Cardiac septum (tissue), 1 donor: ENCODE results near the gene SORBS1. TPM values are rescaled to one million over a fixed set of nuclear protein-coding genes. Genes with fewer than 3 reads are reported as not detected.
"Not testable (repeated sequence)": the region's sequence is repeated elsewhere in the genome, so short reads cannot be mapped to it uniquely, and the experiment has no call there.

Experiments used
- DNase-seq: peaks from one replicate; pipeline ENCODE4 v3.0.0-alpha.2; 2020; ENCODE audit warnings: low spot score
- intact Hi-C: fragments of 100-400 bp; cut with DNase I; formaldehyde crosslinking; loops from one replicate; pipeline ENCODE4 v1.14.0; 2022
- total RNA-seq: library from RNA; stranded (reverse); fragmentation: NEBNext Ultra II Directional; extraction: Animal tissue kit (Norgen Biotek cat#: 25700); gene quantifications from one replicate; pipeline ENCODE4 v1.2.1, GENCODE V29; 2021
- donor health status: DM: no; HTN: no; CAD: no.

SORBS1 gene
- total RNA-seq, 1 donor from 2014 or later = 1,045 TPM

DNA sequence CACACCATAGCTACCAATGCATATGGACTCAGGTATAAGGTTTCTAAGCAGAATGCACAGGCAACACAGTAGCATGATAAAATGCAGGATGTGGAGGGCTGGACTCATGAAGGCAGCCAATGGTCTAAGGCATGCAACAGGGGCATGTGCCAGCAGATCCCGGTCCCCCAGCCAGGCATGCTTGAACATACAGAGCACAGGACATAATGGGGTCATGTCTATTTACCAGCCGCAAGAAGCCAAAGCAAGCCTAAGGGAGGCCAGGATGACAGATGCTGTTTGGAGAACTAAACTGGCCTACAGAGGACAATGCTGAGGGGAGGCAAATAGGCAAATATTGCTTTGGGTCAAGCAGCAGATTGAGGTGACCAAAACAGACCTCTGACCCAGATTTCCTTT lies 210.3 kb downstream of the SORBS1 start:
- intact Hi-C loops = no loop called here

GRCh38 chr10:95350219-95350829 lies 210.8 kb downstream of the SORBS1 start:
- no peak for DNase-seq
- intact Hi-C loops = no loop called here

More for the DNA sequence above, 210.3 kb downstream of the SORBS1 start:
- DNase-seq = no peak

GRCh38 chr10:95347402-95347766 lies 213.8 kb downstream of the SORBS1 start:
- intact Hi-C loops, DNase-seq: not testable (repeated sequence)

- no peak for DNase-seq
- intact Hi-C loops = no loop called here
Observed at GRCh38 chr10:95346715-95347401, 214.3 kb downstream of the SORBS1 start.

GRCh38 chr10:95343573-95343972 lies 217.6 kb downstream of the SORBS1 start:
- intact Hi-C loops = no loop called here
- no peak for DNase-seq

GRCh38 chr10:95341716-95342130 lies 219.4 kb downstream of the SORBS1 start:
- no peak for DNase-seq
- intact Hi-C loops = no loop called here

- no peak for DNase-seq
- intact Hi-C loops = no loop called here
Observed at GRCh38 chr10:95339863-95340262, 221.3 kb downstream of the SORBS1 start.

DNA sequence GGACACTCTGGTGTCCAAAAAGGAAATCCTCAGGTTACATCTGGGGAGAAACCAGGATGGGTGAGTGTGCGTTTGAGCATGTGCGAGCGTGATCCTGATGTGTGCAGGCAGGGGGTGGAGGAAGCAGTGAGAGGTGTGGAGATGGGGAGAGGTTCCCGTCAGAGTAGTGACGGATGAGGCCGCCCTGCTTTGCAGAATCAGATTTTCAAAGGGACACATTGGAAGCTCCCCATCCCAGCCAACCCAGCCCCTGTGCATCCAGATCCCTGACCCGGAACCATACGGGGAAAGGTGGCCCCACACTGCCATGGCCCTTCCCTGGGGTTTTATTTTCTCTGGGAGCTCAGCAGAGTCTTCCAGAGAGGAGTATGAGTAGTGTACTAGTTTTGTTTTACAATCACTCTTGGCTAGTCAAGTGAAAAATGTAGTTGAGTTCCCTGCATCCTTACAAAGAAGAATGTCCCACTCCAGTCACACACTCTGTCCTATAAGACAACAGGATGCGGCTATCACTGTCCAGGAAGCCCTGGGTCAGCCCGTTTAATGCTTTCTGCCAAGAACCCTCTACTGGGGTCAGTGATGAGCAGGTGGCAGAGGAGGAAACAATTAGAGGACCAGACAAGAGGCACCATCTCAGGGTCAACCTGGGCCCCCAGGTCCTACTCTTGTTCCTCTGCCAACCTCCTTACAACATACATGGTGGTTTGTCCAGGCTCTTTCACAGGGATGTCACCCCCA lies 223.6 kb downstream of the SORBS1 start:
- DNase-seq = no peak
- intact Hi-C loops = loop anchor here (1.0 kb wide), 1 partner anchor 29 kb away; no protein-coding TSS in a partner anchor

DNA sequence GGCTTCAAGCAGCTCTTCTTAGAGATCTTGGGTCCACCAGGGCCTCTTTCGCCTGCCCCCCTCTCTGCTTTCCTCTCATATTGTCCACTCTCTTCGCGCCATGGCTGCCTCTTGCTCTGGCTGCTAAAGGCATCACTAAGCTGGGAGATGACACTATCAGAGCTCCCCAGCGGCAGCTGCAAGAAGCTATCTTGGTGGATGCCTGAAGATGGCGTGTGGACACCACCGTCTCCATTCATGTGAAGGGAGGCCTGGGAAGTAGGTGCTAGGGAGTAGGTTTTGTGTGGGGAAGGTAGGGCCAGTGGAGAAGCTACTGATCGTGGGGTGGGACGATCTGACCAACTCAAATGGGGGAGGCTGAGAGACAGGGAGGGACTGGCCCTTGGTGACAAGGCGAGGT lies 224.5 kb downstream of the SORBS1 start:
- DNase-seq = no peak
- intact Hi-C loops = no loop called here

GRCh38 chr10:95335933-95336699 lies 225.1 kb downstream of the SORBS1 start:
- no peak for DNase-seq
- intact Hi-C loops = no loop called here

- no peak for DNase-seq
- intact Hi-C loops = loop anchor here (5.0 kb wide), 1 partner anchor 57 kb away; no protein-coding TSS in a partner anchor
Observed at GRCh38 chr10:95334805-95335144, 226.4 kb downstream of the SORBS1 start.

DNA sequence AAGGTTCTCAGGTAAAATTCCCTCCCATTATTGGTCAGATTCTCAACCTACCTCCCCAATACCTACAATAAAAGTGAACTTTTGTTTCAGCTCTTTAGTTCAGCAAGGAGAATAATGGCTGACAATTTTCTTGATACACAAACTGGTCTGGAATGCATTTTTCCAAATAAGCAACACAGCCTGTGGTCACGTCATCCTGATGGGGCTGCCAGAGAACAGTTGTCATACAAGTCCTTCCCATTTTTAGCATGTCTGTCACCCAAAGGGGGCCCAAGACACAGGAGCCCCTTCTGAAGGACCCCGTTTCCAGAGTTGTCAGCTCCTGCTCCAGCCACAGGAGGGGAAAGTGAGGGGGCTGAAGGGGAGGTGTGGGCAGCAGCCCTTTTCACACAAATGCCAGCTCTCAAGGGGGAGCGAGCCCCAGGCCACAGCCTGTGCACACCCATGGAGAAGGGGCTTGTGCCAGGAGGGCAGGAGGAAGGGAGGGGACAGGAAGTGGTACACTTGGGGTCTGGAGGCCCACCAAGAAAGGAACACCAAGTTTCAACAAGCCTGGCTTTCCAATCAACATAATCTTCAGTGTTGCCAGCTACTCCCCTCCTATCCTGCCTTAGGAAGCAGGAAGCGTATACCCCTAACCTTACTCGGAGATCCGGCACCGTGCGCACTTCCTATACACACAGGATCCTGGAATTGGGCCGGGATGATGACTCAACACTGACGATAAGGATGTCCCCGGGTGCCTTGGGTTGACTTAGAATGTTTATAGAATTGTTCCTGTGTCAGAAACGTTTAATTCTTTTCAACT lies 227.0 kb downstream of the SORBS1 start:
- intact Hi-C loops = loop anchor here (5.0 kb wide), 1 partner anchor 57 kb away; no protein-coding TSS in a partner anchor
- DNase-seq = peak; percentile 88

GRCh38 chr10:95332666-95333249 lies 228.4 kb downstream of the SORBS1 start:
- DNase-seq = no peak
- intact Hi-C loops = loop anchor here (5.0 kb wide), 1 partner anchor 55 kb away; no protein-coding TSS in a partner anchor

DNA sequence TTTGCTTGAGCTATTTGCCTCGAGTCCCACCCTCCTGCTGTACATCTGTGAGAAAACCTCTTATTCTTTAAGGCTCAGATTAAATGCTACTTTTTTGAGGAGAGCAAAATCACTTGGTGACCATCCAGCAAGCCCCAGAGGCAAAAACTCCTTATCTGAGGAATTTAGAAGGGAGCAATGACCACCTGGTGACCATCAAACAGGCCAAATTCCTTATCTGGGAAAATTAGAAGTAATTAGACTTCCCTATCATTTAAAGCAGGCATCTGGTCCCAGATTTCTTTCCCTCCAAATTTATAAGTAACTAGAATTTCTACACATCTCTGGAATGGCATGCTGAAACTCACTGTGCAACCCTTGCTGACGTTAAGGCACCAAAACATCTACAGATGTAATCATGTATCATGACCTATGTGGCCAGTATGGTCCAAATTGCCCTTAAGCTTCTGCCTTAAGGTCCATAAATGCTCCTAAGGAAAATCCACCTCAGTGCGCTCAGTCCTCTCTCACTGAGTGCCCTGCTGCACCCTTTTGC lies 229.5 kb downstream of the SORBS1 start:
- intact Hi-C loops = loop anchor here (5.0 kb wide), 1 partner anchor 54 kb away; no protein-coding TSS in a partner anchor
- no peak for DNase-seq

GRCh38 chr10:95330966-95331453 lies 230.2 kb downstream of the SORBS1 start:
- intact Hi-C loops = loop anchor here (5.0 kb wide), 1 partner anchor 54 kb away; no protein-coding TSS in a partner anchor

DNA sequence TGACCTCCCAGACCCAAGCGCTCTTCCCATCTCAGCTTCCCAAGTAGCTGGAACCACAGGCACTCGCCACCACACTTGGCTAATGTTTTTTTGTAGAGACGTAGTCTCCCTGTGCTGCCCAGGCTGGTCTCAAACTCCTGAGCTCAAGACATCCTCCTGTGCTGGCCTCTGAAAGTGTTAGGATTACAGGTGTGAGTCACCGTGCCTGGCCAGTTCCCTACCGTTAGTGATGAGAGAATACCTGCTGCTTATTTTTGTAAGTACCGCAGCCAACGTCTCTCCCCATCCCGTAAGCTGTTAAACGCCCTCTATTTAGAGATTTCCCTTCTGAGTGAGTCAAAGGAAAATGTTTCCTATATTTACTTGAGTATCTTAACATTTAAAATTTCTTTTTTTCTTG lies 231.9 kb downstream of the SORBS1 start:
- no peak for DNase-seq
- intact Hi-C loops = no loop called here

More at GRCh38 chr10:95330966-95331453, 230.2 kb downstream of the SORBS1 start:
- no peak for DNase-seq

DNA sequence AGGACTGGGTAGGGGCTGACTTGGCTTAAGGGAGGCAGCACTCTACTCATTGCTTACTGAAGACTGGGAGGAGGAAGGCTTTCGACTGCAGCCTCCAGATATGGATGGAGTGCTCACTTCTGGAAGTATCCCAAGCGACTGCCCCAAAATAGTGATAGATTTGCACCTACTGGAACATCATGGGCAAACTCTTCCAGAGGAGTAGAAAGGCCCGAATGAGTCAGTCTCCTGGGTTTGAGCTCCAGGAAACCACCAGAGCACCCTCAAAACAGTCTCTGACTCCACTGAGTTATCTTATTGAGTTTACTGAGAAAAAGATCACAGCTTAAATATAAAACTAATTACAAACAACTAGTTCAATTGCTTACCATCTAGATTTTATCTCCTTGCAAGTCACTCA lies 233.2 kb downstream of the SORBS1 start:
- intact Hi-C loops = no loop called here

GRCh38 chr10:95327367-95327766 lies 233.8 kb downstream of the SORBS1 start:
- intact Hi-C loops = no loop called here

More for the DNA sequence above, 233.2 kb downstream of the SORBS1 start:
- DNase-seq = no peak

More at GRCh38 chr10:95327367-95327766, 233.8 kb downstream of the SORBS1 start:
- no peak for DNase-seq
